ENCODE results near the gene VMP1. TPM values are rescaled to one million over a fixed set of nuclear protein-coding genes. Genes with fewer than 3 reads are reported as not detected.

The VMP1 gene
- total RNA-seq, 1 experiment from 2014 or later, result 72.8 TPM

GRCh38 chr17:59840329-59841090 lies 133.1 kb downstream of the VMP1 start (continued):
- no peak for TF ChIP-seq AFF4 (CRISPR knock-in tag; IDR thresholded peaks at IDR 0.05; ENCODE audit: borderline replicate concordance)
- TF ChIP-seq STAT6 (CRISPR knock-in tag; conservative IDR thresholded peaks at IDR 0.05; ENCODE audit: low read depth), result no peak
- TF ChIP-seq MYBL2 (CRISPR knock-in tag; IDR thresholded peaks at IDR 0.05), result no peak
- 0 out of 2 replicates have a peak, but pooled peaks have one; percentile 5 for TF ChIP-seq ZNF423 (CRISPR knock-in tag; IDR thresholded peaks at IDR 0.05)
- TF ChIP-seq ZMAT4 (CRISPR knock-in tag; IDR thresholded peaks at IDR 0.05), result no peak
- TF ChIP-seq ZNF425 (CRISPR knock-in tag; conservative IDR thresholded peaks at IDR 0.05), result peak; percentile 50
- no peak for TF ChIP-seq CDX4 (CRISPR knock-in tag; IDR thresholded peaks at IDR 0.05; ENCODE audit: borderline replicate concordance)
- no peak; the same call in 1 of the 2 replicates for TF ChIP-seq TEAD1 (CRISPR knock-in tag; IDR thresholded peaks at IDR 0.05)
- no peak for TF ChIP-seq SMAD4 (CRISPR knock-in tag; IDR thresholded peaks at IDR 0.05)
- TF ChIP-seq JAZF1 (CRISPR knock-in tag; IDR thresholded peaks at IDR 0.05), result no peak
- TF ChIP-seq IRF2 (CRISPR knock-in tag; IDR thresholded peaks at IDR 0.05; ENCODE audit: borderline replicate concordance, low read depth), result no peak
- no peak for TF ChIP-seq ZNF317 (CRISPR knock-in tag; IDR thresholded peaks at IDR 0.05; ENCODE audit: borderline replicate concordance, low read depth)
- no peak for TF ChIP-seq E2F4 (CRISPR knock-in tag; IDR thresholded peaks at IDR 0.05; ENCODE audit: borderline replicate concordance, low read depth)
- peak; percentile 28; the same call in 1 of the 2 replicates for TF ChIP-seq EMX1 (CRISPR knock-in tag; IDR thresholded peaks at IDR 0.05)
- TF ChIP-seq ZSCAN18 (CRISPR knock-in tag; IDR thresholded peaks at IDR 0.05), result no peak
- no peak for TF ChIP-seq FOXJ3 (CRISPR knock-in tag; IDR thresholded peaks at IDR 0.05; ENCODE audit: borderline replicate concordance)
- no peak for TF ChIP-seq ZBTB21 (CRISPR knock-in tag; IDR thresholded peaks at IDR 0.05; ENCODE audit: borderline replicate concordance)
- no peak for TF ChIP-seq USF2 (CRISPR knock-in tag; IDR thresholded peaks at IDR 0.05)
- no peak for TF ChIP-seq CREM (CRISPR knock-in tag; IDR thresholded peaks at IDR 0.05)
- TF ChIP-seq RELA (CRISPR knock-in tag; IDR thresholded peaks at IDR 0.05; ENCODE audit: borderline replicate concordance), result no peak
- TF ChIP-seq NFATC4 (CRISPR knock-in tag; IDR thresholded peaks at IDR 0.05), result peak; percentile 45; the same call in 1 of the 2 replicates
- no peak for TF ChIP-seq GRHL2 (CRISPR knock-in tag; IDR thresholded peaks at IDR 0.05; ENCODE audit: insufficient replicate concordance, severe bottlenecking)
- TF ChIP-seq GABPB1 (CRISPR knock-in tag; IDR thresholded peaks at IDR 0.05), result no peak

All from WTC11 (cell line).